Keratinocyte (primary cell): ENCODE data around the gene HOXA5. TPM values are rescaled to one million over a fixed set of nuclear protein-coding genes. Genes with fewer than 3 reads are reported as not detected.

Experiments
- DNase-seq: peaks from one replicate; pipeline ENCODE4 v3.0.0-alpha.2; 2011; ENCODE audit warnings: low read depth, missing footprints, low spot score
- FAIRE-seq: peaks from 2 replicates; lab custom pipeline; 2011; peaks lifted over from hg19 to GRCh38; lab: Jason Lieb, UNC
- H2AFZ ChIP-seq: 2 replicates; pipeline ENCODE4 v1.6.0; 2012; ENCODE audit warnings: low read length, control low read depth, inconsistent platforms; ENCODE audit not compliant: control insufficient read depth
- H3K27ac ChIP-seq: 2 replicates; pipeline ENCODE4 v1.5.1; 2011; ENCODE audit warnings: low read length; ENCODE audit not compliant: control insufficient read depth, insufficient read depth
- H3K27me3 ChIP-seq: 3 replicates; pipeline ENCODE4 v1.6.0; 2011; ENCODE audit warnings: low read length; ENCODE audit not compliant: control insufficient read depth, insufficient read depth; ENCODE audit errors: extremely low read depth
- H3K36me3 ChIP-seq, 2 experiments: 2 replicates in 1 of 2; 3 replicates in 1 of 2; pipeline ENCODE4 v1.5.1; 2011; ENCODE audit warnings: low read length in 2 of 2, mild to moderate bottlenecking in 1 of 2; ENCODE audit not compliant: control insufficient read depth in 2 of 2, insufficient read depth in 2 of 2; ENCODE audit errors: extremely low read depth in 1 of 2
- H3K4me1 ChIP-seq: 3 replicates; pipeline ENCODE4 v1.5.1; 2011; ENCODE audit warnings: low read length; ENCODE audit not compliant: control insufficient read depth, insufficient read depth; ENCODE audit errors: extremely low read depth
- H3K4me2 ChIP-seq: 3 replicates; pipeline ENCODE4 v1.6.0; 2011; ENCODE audit warnings: low read depth, low read length; ENCODE audit not compliant: control insufficient read depth, insufficient read depth; ENCODE audit errors: extremely low read depth
- H3K4me3 ChIP-seq, 3 experiments: fragments of 200-600 bp in 1 of 3; sonication (generic) in 1 of 3; 2 replicates in 2 of 3; 3 replicates in 1 of 3; pipeline ENCODE4 v1.5.1; 2011 to 2016; ENCODE audit warnings: low read length in 3 of 3, mild to moderate bottlenecking in 3 of 3, control low read depth in 2 of 3, inconsistent platforms in 1 of 3, low read depth in 1 of 3, mixed read lengths in 1 of 3, mixed run types in 1 of 3, moderate library complexity in 1 of 3; ENCODE audit not compliant: control insufficient read depth in 2 of 3, insufficient read depth in 2 of 3; ENCODE audit errors: extremely low read depth in 1 of 3
- H3K79me2 ChIP-seq: 2 replicates; pipeline ENCODE4 v1.6.0; 2012; ENCODE audit warnings: low read length; ENCODE audit not compliant: control insufficient read depth, insufficient read depth
- H3K9ac ChIP-seq: 3 replicates; pipeline ENCODE4 v1.6.0; 2011; ENCODE audit warnings: low read length; ENCODE audit not compliant: control insufficient read depth, insufficient read depth; ENCODE audit errors: extremely low read depth
- H3K9me1 ChIP-seq: 3 replicates; pipeline ENCODE4 v1.6.0; 2011; ENCODE audit warnings: low read length; ENCODE audit not compliant: control insufficient read depth, insufficient read depth; ENCODE audit errors: extremely low read depth
- H3K9me3 ChIP-seq: 2 replicates; pipeline ENCODE4 v1.5.1; 2012; ENCODE audit warnings: low read depth, low read length; ENCODE audit not compliant: control insufficient read depth
- H4K20me1 ChIP-seq: 3 replicates; pipeline ENCODE4 v1.6.0; 2011; ENCODE audit warnings: low read length; ENCODE audit not compliant: control insufficient read depth, insufficient read depth; ENCODE audit errors: extremely low read depth
- CTCF ChIP-seq, 3 experiments: IDR thresholded peaks in 1 of 3; conservative IDR thresholded peaks in 1 of 3; optimal IDR thresholded peaks in 1 of 3; 2 replicates in 2 of 3; 3 replicates in 1 of 3; pipeline versions ENCODE3 to v1.5.1; 2011; ENCODE audit warnings: low read length in 3 of 3, mild to moderate bottlenecking in 3 of 3, moderate library complexity in 2 of 3, control low read depth in 1 of 3, inconsistent platforms in 1 of 3; ENCODE audit not compliant: insufficient read depth in 2 of 3; ENCODE audit errors: extremely low read depth in 1 of 3
- EZH2 ChIP-seq: IDR thresholded peaks from one replicate; pipeline ENCODE4 v1.6.1; 2012; ENCODE audit warnings: inconsistent platforms, mild to moderate bottlenecking, low read length, moderate library complexity
- dilution Hi-C: fragments of 300-500 bp; cut with MboI; formaldehyde crosslinking; loops from one replicate; pipeline ENCODE4 v1.7.0; 2020; ENCODE audit warnings: low sequenced_read_pairs; ENCODE audit not compliant: extremely low pct_ligation_motif_present
- polyA plus RNA-seq, 5 experiments: library from polyadenylated mRNA; depleted of rRNA in 3 of 5; stranded (reverse) in 3 of 5; stranded (forward) in 1 of 5; unstranded in 1 of 5; fragments of >200 nt; gene quantifications; 1 replicate in 1 of 5; 2 replicates in 3 of 5; 3 replicates in 1 of 5; pipeline versions ENCODE4 v1.2.1 to v1.2.3, GENCODE V29; 2011 to 2012; ENCODE audit warnings: missing spikeins in 2 of 5, low read depth in 1 of 5, low replicate concordance in 1 of 5

The HOXA5 gene
- polyA plus RNA-seq, 1 donor (not counting 4 experiments of a cell fraction or from before 2014, with no cell fraction given): 7.1 TPM

GRCh38 chr7:27101957-27102580 lies 41.4 kb downstream of the HOXA5 start:
- Histone ChIP-seq H2AFZ (peak overlapping the region; percentile 20), H4K20me1 (no peaks in the 10 kb centered on the region), H3K27me3 (no peaks in the 10 kb centered on the region), H3K4me3 (peak overlapping the region; percentile 25 to 79 (median 75)), H3K79me2 (peaks cover 57% of the 10 kb centered on the region), H3K4me1 (peaks cover 49% of the 10 kb centered on the region), H3K4me2 (peak overlapping the region; percentile 97), H3K9ac (peak overlapping the region; percentile 81), H3K9me1 (no peaks in the 10 kb centered on the region), H3K27ac (peak overlapping the region; percentile 79), H3K9me3 (no peaks in the 10 kb centered on the region), H3K36me3 (peaks cover 0 to 17% of the 10 kb centered on the region in 2 experiments)
- no peak for DNase-seq
- dilution Hi-C loops: no loop called here
- TF ChIP-seq EZH2: no peak
- TF ChIP-seq CTCF (optimal IDR thresholded peaks at IDR 0.05 in 1 of 3, IDR thresholded peaks at IDR 0.05 in 1 of 3, conservative IDR thresholded peaks at IDR 0.05 in 1 of 3; ENCODE audit: extremely low read depth in 1 of 3, insufficient read depth in 2 of 3, low read length in 3 of 3): no peak
- no peak for FAIRE-seq

GRCh38 chr7:27101171-27101956 lies 42.1 kb downstream of the HOXA5 start:
- Histone ChIP-seq H3K4me2 (peak overlapping the region; percentile 97), H3K79me2 (peaks cover 63% of the 10 kb centered on the region), H3K4me1 (peaks cover 49% of the 10 kb centered on the region), H3K9me3 (no peaks in the 10 kb centered on the region), H3K4me3 (peak overlapping the region; percentile 25 to 79 (median 75)), H3K36me3 (peaks cover 0 to 17% of the 10 kb centered on the region in 2 experiments), H3K27ac (peak overlapping the region; percentile 79), H4K20me1 (no peaks in the 10 kb centered on the region), H2AFZ (no peak overlapping the region), H3K27me3 (no peaks in the 10 kb centered on the region), H3K9me1 (no peaks in the 10 kb centered on the region), H3K9ac (peak overlapping the region; percentile 81)
- no peak for DNase-seq
- FAIRE-seq: no peak
- TF ChIP-seq CTCF (optimal IDR thresholded peaks at IDR 0.05 in 1 of 3, IDR thresholded peaks at IDR 0.05 in 1 of 3, conservative IDR thresholded peaks at IDR 0.05 in 1 of 3; ENCODE audit: extremely low read depth in 1 of 3, insufficient read depth in 2 of 3, low read length in 3 of 3) (no peak), EZH2 (no peak)
- dilution Hi-C loops: no loop called here
